Measurements from ENCODE around the gene EXOSC1. TPM values are rescaled to one million over a fixed set of nuclear protein-coding genes. Genes with fewer than 3 reads are reported as not detected.

Gene EXOSC1
- polyA plus RNA-seq, 1 donor from 2014 or later, result 33.5 TPM

DNA sequence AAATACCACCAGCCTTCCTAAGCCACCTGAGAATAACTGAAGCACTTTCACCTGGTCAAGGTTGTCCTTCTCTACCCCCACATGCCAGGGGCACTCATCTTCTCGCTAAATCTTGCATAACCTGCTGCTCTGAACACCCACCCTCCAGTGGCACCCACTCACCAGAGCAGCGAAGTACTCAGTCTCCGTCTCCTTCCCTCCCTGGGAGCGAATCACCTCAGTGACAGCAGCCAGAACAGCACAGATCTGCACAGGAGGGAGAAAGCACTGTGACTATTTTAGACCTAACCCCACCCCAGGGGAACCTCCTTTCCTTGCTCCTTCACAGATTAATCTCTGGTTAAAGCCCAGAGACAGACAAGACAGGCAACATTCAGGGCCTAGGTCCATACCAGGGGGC lies 49.8 kb downstream of the EXOSC1 start:
- TF ChIP-seq POLR2AphosphoS5 (IDR thresholded peaks at IDR 0.05), result no peak
- no peak for TF ChIP-seq TAF1 (IDR thresholded peaks at IDR 0.05; ENCODE audit: low read depth)
- no peak for TF ChIP-seq EZH2 (IDR thresholded peaks at IDR 0.05; ENCODE audit: borderline replicate concordance, insufficient read depth, low read length, poor library complexity, severe bottlenecking)
- TF ChIP-seq, protein P1, sequence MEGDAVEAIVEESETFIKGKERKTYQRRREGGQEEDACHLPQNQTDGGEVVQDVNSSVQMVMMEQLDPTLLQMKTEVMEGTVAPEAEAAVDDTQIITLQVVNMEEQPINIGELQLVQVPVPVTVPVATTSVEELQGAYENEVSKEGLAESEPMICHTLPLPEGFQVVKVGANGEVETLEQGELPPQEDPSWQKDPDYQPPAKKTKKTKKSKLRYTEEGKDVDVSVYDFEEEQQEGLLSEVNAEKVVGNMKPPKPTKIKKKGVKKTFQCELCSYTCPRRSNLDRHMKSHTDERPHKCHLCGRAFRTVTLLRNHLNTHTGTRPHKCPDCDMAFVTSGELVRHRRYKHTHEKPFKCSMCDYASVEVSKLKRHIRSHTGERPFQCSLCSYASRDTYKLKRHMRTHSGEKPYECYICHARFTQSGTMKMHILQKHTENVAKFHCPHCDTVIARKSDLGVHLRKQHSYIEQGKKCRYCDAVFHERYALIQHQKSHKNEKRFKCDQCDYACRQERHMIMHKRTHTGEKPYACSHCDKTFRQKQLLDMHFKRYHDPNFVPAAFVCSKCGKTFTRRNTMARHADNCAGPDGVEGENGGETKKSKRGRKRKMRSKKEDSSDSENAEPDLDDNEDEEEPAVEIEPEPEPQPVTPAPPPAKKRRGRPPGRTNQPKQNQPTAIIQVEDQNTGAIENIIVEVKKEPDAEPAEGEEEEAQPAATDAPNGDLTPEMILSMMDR (IDR thresholded peaks at IDR 0.05; ENCODE audit: poor library complexity, severe bottlenecking), result no peak
- no peak for TF ChIP-seq SMC3 (conservative IDR thresholded peaks at IDR 0.05; ENCODE audit: poor library complexity)
- no peak for TF ChIP-seq RAD21 (conservative IDR thresholded peaks at IDR 0.05)
- TF ChIP-seq MXI1 (conservative IDR thresholded peaks at IDR 0.05; ENCODE audit: poor library complexity, severe bottlenecking), result no peak
- TF ChIP-seq EP300 (conservative IDR thresholded peaks at IDR 0.05; ENCODE audit: poor library complexity, severe bottlenecking), result no peak
- TF ChIP-seq, protein P2, sequence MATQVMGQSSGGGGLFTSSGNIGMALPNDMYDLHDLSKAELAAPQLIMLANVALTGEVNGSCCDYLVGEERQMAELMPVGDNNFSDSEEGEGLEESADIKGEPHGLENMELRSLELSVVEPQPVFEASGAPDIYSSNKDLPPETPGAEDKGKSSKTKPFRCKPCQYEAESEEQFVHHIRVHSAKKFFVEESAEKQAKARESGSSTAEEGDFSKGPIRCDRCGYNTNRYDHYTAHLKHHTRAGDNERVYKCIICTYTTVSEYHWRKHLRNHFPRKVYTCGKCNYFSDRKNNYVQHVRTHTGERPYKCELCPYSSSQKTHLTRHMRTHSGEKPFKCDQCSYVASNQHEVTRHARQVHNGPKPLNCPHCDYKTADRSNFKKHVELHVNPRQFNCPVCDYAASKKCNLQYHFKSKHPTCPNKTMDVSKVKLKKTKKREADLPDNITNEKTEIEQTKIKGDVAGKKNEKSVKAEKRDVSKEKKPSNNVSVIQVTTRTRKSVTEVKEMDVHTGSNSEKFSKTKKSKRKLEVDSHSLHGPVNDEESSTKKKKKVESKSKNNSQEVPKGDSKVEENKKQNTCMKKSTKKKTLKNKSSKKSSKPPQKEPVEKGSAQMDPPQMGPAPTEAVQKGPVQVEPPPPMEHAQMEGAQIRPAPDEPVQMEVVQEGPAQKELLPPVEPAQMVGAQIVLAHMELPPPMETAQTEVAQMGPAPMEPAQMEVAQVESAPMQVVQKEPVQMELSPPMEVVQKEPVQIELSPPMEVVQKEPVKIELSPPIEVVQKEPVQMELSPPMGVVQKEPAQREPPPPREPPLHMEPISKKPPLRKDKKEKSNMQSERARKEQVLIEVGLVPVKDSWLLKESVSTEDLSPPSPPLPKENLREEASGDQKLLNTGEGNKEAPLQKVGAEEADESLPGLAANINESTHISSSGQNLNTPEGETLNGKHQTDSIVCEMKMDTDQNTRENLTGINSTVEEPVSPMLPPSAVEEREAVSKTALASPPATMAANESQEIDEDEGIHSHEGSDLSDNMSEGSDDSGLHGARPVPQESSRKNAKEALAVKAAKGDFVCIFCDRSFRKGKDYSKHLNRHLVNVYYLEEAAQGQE (IDR thresholded peaks at IDR 0.05; ENCODE audit: borderline replicate concordance), result no peak

DNA sequence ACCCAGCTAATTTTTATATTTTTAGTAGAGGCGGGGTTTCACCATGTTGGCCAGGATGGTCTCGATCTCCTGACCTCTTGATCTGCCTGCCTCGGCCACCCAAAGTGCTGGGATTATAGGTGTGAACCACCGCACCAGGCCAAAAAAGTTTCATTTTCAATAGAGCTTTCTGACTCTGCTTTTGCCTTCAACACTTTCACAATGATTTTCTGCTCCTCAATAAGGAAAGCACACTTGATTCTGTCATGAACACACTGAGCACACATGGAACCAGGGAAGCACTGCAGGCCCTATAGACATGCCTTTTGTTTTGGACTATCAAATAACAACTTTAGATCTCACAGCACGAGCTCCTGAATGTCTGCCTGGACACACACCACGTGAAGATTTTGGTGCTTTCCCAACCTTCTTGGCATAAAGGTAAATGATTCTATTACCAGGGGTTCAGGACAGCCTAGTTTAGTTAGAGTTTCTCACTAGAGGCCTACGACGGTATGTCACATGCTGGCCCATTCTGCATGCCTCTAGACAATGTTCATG lies 52.7 kb downstream of the EXOSC1 start:
- no peak overlapping the region for H3K4me2 ChIP-seq (ENCODE audit: low read length)
- no peaks in the 10 kb centered on the region for H3K79me2 ChIP-seq (replicated peaks; ENCODE audit: insufficient read depth, low read length)
- no peaks in the 10 kb centered on the region for H3K36me3 ChIP-seq (ENCODE audit: insufficient read depth, low read length)
- H3K9ac ChIP-seq (ENCODE audit: low read length), result no peak overlapping the region
- no peaks in the 10 kb centered on the region for H4K20me1 ChIP-seq (ENCODE audit: insufficient read depth)
- H3K27ac ChIP-seq (ENCODE audit: low read length), result no peak overlapping the region
- TF ChIP-seq EZH2 (IDR thresholded peaks at IDR 0.05; ENCODE audit: borderline replicate concordance, insufficient read depth, low read length, poor library complexity, severe bottlenecking), result no peak
- TF ChIP-seq POLR2AphosphoS5 (IDR thresholded peaks at IDR 0.05), result no peak
- TF ChIP-seq, protein P2 (IDR thresholded peaks at IDR 0.05; ENCODE audit: borderline replicate concordance), result no peak
- no peak for TF ChIP-seq EP300 (conservative IDR thresholded peaks at IDR 0.05; ENCODE audit: poor library complexity, severe bottlenecking)
- TF ChIP-seq, protein P1 (IDR thresholded peaks at IDR 0.05; ENCODE audit: poor library complexity, severe bottlenecking), result no peak
- TF ChIP-seq TAF1 (IDR thresholded peaks at IDR 0.05; ENCODE audit: low read depth), result no peak
- TF ChIP-seq MXI1 (conservative IDR thresholded peaks at IDR 0.05; ENCODE audit: poor library complexity, severe bottlenecking), result no peak
- no peak for TF ChIP-seq SMC3 (conservative IDR thresholded peaks at IDR 0.05; ENCODE audit: poor library complexity)
- no peak for TF ChIP-seq RAD21 (conservative IDR thresholded peaks at IDR 0.05)
- no peak overlapping the region for H2AFZ ChIP-seq (ENCODE audit: low read depth, low read length)
- H3F3A ChIP-seq (ENCODE audit: insufficient read depth, low read length, poor library complexity, severe bottlenecking), result no peaks in the 10 kb centered on the region
- H3K4me3 ChIP-seq (ENCODE audit: low read length), result no peak overlapping the region
- H3K27me3 ChIP-seq (ENCODE audit: insufficient read depth, low read depth, low read length), result no peaks in the 10 kb centered on the region
- H3K9me2 ChIP-seq (ENCODE audit: insufficient read depth, low read length), result no peaks in the 10 kb centered on the region
- no peaks in the 10 kb centered on the region for H3K9me3 ChIP-seq (ENCODE audit: low read length)

More for the DNA sequence above, 49.8 kb downstream of the EXOSC1 start:
- Histone ChIP-seq H3K4me2 (ENCODE audit: low read length) (no peak overlapping the region), H3K27me3 (ENCODE audit: insufficient read depth, low read depth, low read length) (no peaks in the 10 kb centered on the region), H3K9me3 (ENCODE audit: low read length) (no peaks in the 10 kb centered on the region), H3K36me3 (ENCODE audit: insufficient read depth, low read length) (no peaks in the 10 kb centered on the region), H4K20me1 (ENCODE audit: insufficient read depth) (no peaks in the 10 kb centered on the region), H3K9me2 (ENCODE audit: insufficient read depth, low read length) (no peaks in the 10 kb centered on the region), H3K9ac (ENCODE audit: low read length) (no peak overlapping the region), H3K79me2 (replicated peaks; ENCODE audit: insufficient read depth, low read length) (no peaks in the 10 kb centered on the region), H2AFZ (ENCODE audit: low read depth, low read length) (no peak overlapping the region), H3K27ac (ENCODE audit: low read length) (no peak overlapping the region), H3K4me3 (ENCODE audit: low read length) (no peak overlapping the region), H3F3A (ENCODE audit: insufficient read depth, low read length, poor library complexity, severe bottlenecking) (no peaks in the 10 kb centered on the region)
